ENCODE results near the gene TMEM143.
"Not testable (repeated sequence)": the region's sequence is repeated elsewhere in the genome, so short reads cannot be mapped to it uniquely, and the experiment has no call there.

TMEM143 gene

GRCh38 chr19:48391100-48392005, 27.6 kb upstream of the TMEM143 start, which contains the start of gene KDELR1:
Gene KDELR1, minus strand, starts transcription at chr19:48391551. Its CDS starts 193 bp downstream, at chr19:48391358.
- peak; percentile 50 to 70 (median 52) for DNase-seq (ENCODE audit: low read depth in 3 of 3)

- DNase-seq (ENCODE audit: low read depth in 3 of 3): peak; percentile 36 to 38 (median 36)
Measured at GRCh38 chr19:48390188-48391099, 26.7 kb upstream of the TMEM143 start.

DNA sequence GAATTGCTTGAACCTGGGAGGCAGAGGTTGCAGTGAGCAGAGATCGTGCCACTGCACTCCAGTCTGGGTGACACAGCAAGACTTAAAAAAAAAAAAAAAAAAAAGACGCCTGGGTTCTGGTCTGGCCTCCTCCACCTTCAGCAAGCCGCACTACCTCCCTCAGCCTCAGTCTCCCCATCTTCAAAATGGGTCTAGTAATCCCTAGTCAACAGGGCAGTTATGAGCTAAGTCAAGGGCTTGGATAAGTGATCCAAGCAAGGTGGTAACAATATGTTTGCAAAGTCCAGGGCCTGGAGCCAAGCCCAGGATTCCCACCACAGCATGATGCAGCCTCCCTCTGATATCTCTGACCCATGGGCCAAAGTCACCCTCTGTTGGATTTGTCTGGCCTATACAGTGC, 23.2 kb upstream of the TMEM143 start:
- no peak for DNase-seq (ENCODE audit: low read depth in 3 of 3)

DNA sequence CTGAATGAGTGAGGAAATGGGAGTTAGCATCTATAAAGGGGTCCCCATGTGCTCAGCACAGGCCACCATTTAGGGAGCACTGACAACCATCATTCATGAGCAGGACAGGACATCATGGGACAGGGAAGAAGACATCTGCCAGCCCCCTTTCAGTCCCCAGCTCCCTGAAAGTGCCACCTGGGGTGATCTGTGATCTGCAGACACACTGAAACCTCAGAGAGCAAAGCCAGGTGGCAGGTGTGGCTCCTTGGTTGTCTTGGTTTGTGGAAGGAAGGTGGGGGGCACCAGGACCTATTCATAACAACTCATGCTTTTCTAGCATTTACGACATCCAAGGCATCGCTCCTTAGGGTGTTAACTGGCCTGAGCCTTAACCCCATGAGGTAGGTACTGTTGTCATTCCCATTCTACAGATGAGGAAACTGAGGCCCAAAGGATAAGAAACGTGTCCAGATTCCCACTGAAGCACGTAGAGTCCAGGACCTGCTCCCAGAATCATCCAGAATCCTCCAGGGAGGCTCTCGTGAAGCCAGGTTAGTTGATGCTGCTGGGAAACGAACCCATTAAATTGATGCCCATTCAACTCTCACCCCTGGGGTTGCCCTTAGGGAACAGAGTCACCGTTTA, 21.8 kb upstream of the TMEM143 start:
- no peak for DNase-seq (ENCODE audit: low read depth in 3 of 3)

DNA sequence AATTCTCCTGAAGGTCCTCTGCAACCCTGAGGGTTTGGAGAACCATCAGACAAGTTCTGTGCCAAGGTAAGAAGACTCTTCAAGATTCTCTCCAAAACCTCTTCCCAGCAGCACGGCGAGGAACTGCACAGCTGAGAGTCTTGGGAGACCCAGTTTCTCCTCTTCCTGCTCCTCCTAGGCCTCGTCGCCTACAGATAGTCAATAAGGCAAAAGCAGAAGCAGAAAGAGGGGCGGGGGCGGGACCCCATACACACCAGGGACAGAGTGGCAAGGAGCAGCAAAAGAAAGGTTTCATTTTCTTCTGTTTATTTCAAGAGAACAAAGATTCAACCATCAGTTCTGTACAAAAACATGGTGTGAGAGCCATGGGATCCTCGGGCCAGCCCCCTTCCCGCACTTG, 18.5 kb upstream of the TMEM143 start:
- no peak for DNase-seq (ENCODE audit: low read depth in 3 of 3)

GRCh38 chr19:48381178-48381950, 17.6 kb upstream of the TMEM143 start:
- no peak for DNase-seq (ENCODE audit: low read depth in 3 of 3)

- DNase-seq (ENCODE audit: low read depth in 3 of 3): no peak
Measured at GRCh38 chr19:48379058-48379457, 15.3 kb upstream of the TMEM143 start.

GRCh38 chr19:48378194-48378570, 14.4 kb upstream of the TMEM143 start:
- no peak for DNase-seq (ENCODE audit: low read depth in 3 of 3)

GRCh38 chr19:48373567-48373966, 9.8 kb upstream of the TMEM143 start:
- DNase-seq (ENCODE audit: low read depth in 3 of 3): no peak

DNA sequence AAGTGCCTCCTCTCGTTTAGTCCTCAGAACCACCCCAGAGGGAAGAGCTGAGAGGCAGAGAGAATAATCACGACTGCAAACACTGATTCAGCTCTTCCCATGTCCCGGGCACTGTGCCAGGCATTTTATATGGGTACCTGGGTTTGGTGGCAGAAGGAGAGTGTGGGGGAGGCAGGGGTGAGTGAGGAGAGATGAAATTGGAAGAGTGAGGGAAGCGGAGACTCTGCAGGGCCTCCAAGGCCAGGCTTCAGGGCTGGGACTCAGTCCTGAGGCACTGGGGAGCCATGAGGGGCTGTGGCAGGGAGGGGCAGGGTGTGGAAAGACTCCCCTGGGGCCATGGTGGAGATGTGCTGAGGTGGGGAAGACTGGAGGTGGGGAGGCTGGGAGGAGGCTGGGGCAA, 9.2 kb upstream of the TMEM143 start:
- no peak for DNase-seq (ENCODE audit: low read depth in 3 of 3)

DNA sequence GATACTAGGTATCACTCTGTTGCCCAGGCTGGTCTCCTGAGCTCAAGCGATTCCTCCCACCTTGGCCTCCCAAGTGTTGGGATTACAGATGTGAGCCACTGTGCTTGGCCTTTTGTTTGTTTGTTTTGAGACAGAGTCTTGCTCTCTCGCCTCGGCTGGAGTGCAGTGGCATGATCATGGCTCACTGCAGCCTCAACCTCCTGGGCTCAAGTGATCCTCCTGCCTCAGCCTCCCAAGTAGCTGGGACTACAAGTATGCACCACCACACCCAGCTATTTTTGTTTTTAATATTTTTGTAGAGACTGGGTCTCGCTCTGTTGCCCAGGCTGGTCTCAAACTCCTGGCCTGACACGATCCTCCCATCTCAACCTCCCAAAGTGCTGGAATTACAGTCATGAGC, 8.0 kb upstream of the TMEM143 start:
- DNase-seq (ENCODE audit: low read depth in 3 of 3): not testable (repeated sequence)

- no peak for DNase-seq (ENCODE audit: low read depth in 3 of 3)
Measured at GRCh38 chr19:48371367-48371766, 7.6 kb upstream of the TMEM143 start.

DNA sequence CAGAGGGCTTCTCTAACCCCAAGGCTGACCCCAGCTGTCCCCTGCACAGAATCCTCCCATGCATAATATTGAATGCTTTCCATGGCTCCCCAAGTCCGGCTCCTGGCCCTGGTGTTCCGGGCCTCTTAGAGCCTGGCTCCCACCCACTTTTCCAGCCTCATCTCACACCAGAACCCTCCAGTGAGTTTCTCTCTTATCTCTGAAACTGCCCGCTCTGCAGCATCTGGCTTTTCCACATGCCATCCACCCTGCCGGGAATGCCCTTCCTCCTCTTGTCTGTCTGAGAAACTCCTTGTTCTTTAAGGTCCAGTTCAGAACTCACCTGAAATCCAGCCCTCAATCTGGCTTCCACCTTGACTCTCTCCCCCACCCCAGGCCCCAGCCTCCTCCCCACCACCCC, 7.2 kb upstream of the TMEM143 start:
- no peak for DNase-seq (ENCODE audit: low read depth in 3 of 3)

DNA sequence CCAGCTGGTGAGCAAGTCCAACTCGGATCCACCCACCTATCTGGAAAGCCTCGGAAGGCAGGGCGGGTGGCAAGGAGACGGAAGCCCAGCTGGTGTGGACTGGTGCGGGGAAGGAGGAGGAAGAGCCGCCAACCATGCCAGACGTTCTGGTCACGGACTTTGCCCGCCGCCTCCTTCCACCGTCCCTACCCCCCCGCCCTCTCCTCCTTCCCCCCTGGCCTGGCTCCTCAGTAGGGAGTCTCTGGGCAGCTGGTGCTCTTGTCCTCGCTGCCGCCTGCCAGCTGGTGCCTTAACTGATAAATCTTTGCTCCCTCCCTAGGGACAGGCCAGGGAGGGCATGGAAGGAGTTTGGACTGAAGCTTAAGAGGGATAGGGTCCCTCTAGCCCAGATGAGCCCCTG, 5.2 kb upstream of the TMEM143 start:
- no peak for DNase-seq (ENCODE audit: low read depth in 3 of 3)

DNA sequence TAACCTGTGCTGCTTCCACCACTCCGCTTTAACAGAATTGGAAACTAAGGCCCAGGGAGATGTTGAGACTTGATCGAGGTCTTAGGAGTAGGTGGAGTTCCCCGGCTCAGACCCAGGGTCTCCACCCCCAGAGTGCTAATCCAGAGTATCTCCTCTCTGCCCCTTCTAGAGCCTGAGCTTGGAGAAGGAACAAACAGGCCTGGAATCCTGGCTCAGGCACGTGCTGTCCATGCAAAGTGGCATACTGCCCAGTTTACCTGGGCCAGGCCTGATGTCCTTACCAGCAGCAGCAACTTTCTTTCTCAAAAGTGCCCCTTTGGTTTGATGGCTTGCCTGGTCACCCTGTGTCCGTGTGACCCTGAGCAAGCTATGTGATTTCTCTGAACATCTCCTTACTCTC, 4.1 kb upstream of the TMEM143 start:
- DNase-seq (ENCODE audit: low read depth in 3 of 3): no peak

- no peak for DNase-seq (ENCODE audit: low read depth in 3 of 3)
Measured at GRCh38 chr19:48365602-48366001, 1.9 kb upstream of the TMEM143 start.

GRCh38 chr19:48364598-48365348, 1.0 kb upstream of the TMEM143 start:
- no peak for DNase-seq (ENCODE audit: low read depth in 3 of 3)

DNA sequence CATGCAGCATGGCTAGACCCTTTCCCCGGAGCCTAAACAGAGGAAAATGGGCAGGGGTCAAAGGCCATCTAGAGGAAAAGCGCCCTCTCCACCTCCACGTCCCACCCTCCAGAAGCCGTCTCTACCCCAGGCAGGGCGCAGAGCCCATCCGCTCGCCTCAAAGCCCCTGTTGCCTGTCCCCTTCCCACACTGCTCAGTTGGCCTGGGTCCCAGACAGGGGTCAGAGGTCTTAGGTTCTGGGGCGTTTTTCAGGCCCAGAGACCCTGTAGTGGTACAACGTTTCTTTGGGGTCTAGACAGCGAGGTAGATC, 285 bp downstream of the TMEM143 start:
- no peak for DNase-seq (ENCODE audit: low read depth in 3 of 3)

GRCh38 chr19:48362716-48363499, 832 bp downstream of the TMEM143 start:
- peak; percentile 67 to 81 (median 74) for DNase-seq (ENCODE audit: low read depth in 3 of 3)

DNA sequence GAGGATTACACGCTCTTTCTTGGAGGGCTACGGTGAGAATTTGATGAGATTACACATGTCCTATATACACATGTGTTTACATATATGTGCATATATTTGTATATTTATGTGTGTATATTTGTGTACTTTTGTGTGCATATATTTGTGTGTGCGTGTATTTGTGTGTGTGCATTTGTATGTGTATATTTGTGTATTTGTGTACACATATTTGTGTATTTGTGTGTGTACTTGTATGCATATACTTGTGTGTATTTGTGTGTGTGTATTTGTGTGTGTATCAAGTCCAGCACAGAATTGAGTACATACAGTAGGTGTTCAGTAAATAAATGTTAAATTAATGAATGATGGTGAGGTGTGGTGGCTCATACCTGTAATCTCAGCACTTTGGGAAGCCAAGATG, 1.8 kb downstream of the TMEM143 start:
- no peak for DNase-seq (ENCODE audit: low read depth in 3 of 3)
